NCI-H1105 (cell line): ENCODE measurements around the gene SLC7A4.

Experiments used
- DNase-seq: peaks from one replicate; lab custom pipeline; 2025; lab: John Stamatoyannopoulos, UW

The SLC7A4 gene

GRCh38 chr22:20986365-20986764, 46.0 kb downstream of the SLC7A4 start:
- no peak for DNase-seq

GRCh38 chr22:20985720-20986119, 46.6 kb downstream of the SLC7A4 start:
- DNase-seq: no peak

- no peak for DNase-seq
These were observed 49.1 kb downstream of the SLC7A4 start for GRCh38 chr22:20983081-20983771.

GRCh38 chr22:20982563-20982882, 49.8 kb downstream of the SLC7A4 start:
- no peak for DNase-seq

- DNase-seq: peak; percentile 40
These were observed 50.4 kb downstream of the SLC7A4 start, which contains the start of gene LZTR1 for GRCh38 chr22:20981787-20982562. LZTR1 (plus strand) TSS chr22:20982297; CDS start chr22:20982372, 75 bp downstream.

- no peak for DNase-seq
These were observed 51.2 kb downstream of the SLC7A4 start for GRCh38 chr22:20980938-20981722.

- DNase-seq: no peak
These were observed 51.8 kb downstream of the SLC7A4 start for GRCh38 chr22:20980523-20980922.

- DNase-seq: no peak
These were observed 52.4 kb downstream of the SLC7A4 start for GRCh38 chr22:20979940-20980453.

- DNase-seq: no peak
These were observed 53.0 kb downstream of the SLC7A4 start for GRCh38 chr22:20979243-20979809.
